Breast epithelium (tissue), 4 donors: ENCODE data around the gene NR4A3. TPM values are rescaled to one million over a fixed set of nuclear protein-coding genes. Genes with fewer than 3 reads are reported as not detected.

ENCODE experiments used
- DNase-seq, 2 donors: peaks; one replicate each; pipeline ENCODE4 v3.0.0-alpha.2; 2019; ENCODE audit warnings: low spot score in 2 of 2
- H3K27ac ChIP-seq, 2 donors: fragments of 200-600 bp; sonication (generic) in 1 of 2; one replicate each; pipeline ENCODE4 v1.5.1; 2016 to 2019; ENCODE audit warnings: mild to moderate bottlenecking in 1 of 2
- H3K27me3 ChIP-seq, 2 donors: fragments of 200-600 bp; sonication (generic) in 1 of 2; one replicate each; pipeline versions ENCODE4 v1.5.1 to v1.6.0; 2017 to 2019; ENCODE audit warnings: control low read depth in 1 of 2, mild to moderate bottlenecking in 1 of 2
- H3K36me3 ChIP-seq: fragments of 200-600 bp; one replicate; pipeline ENCODE4 v1.5.1; 2019
- H3K4me1 ChIP-seq, 2 donors: fragments of 200-600 bp; sonication (generic); one replicate each; pipeline ENCODE4 v1.5.1; 2016 to 2019; ENCODE audit warnings: control low read depth in 1 of 2
- H3K4me3 ChIP-seq, 3 donors: fragments of 200-600 bp; sonication (generic); 1 replicate in 2 of 3; 2 replicates in 1 of 3; pipeline ENCODE4 v1.5.1; 2016 to 2019; ENCODE audit warnings: mild to moderate bottlenecking in 3 of 3, moderate library complexity in 2 of 3
- H3K9me3 ChIP-seq, 2 donors: fragments of 200-600 bp; sonication (generic) in 1 of 2; one replicate each; pipeline ENCODE4 v1.5.1; 2016 to 2019; ENCODE audit warnings: control low read depth in 1 of 2
- CTCF ChIP-seq, 3 donors: fragments of 450-650 bp; IDR thresholded peaks; one replicate each; pipeline ENCODE4 v1.5.1; 2016 to 2017; ENCODE audit warnings: antibody characterized with exemption in 3 of 3, mild to moderate bottlenecking in 3 of 3, moderate library complexity in 3 of 3
- POLR2A ChIP-seq: fragments of 450-650 bp; IDR thresholded peaks from one replicate; pipeline ENCODE4 v1.6.1; 2016; ENCODE audit warnings: antibody characterized with exemption, mild to moderate bottlenecking, moderate library complexity
- POLR2AphosphoS5 ChIP-seq, 3 donors: sonication (generic); formaldehyde crosslinking; IDR thresholded peaks; one replicate each; pipeline ENCODE4 v1.6.1; 2017; ENCODE audit warnings: antibody characterized with exemption in 3 of 3
- intact Hi-C: fragments of 100-400 bp; cut with DNase I; formaldehyde crosslinking; loops from one replicate; pipeline ENCODE4 v1.15.1; 2023; ENCODE audit warnings: low total_unique reads
- total RNA-seq, 3 donors: library from RNA; depleted of rRNA; stranded (reverse); fragments of >200 nt; gene quantifications; one replicate each; pipeline ENCODE4 v1.1.0, GENCODE V29; 2016

Gene NR4A3
- total RNA-seq, 3 donors from 2014 or later: 1.3 to 34.1 (median 4.9) TPM

- Histone ChIP-seq H3K27ac (no peak overlapping the region), H3K4me1 (no peaks in the 10 kb centered on the region), H3K27me3 (no peaks in the 10 kb centered on the region), H3K4me3 (no peak overlapping the region), H3K36me3 (no peaks in the 10 kb centered on the region), H3K9me3 (no peaks in the 10 kb centered on the region)
- no peak for TF ChIP-seq POLR2AphosphoS5 (IDR thresholded peaks at IDR 0.05)
- no peak for TF ChIP-seq POLR2A
- TF ChIP-seq CTCF (IDR thresholded peaks at IDR 0.05): no peak
- intact Hi-C loops: no loop called here
- DNase-seq: no peak
These were observed 13.5 kb downstream of the NR4A3 start for GRCh38 chr9:99835142-99835541.

- H3K27ac ChIP-seq: no peak overlapping the region
- no peak for DNase-seq
- no peaks in the 10 kb centered on the region for H3K36me3 ChIP-seq
- H3K27me3 ChIP-seq: no peaks in the 10 kb centered on the region
- no peaks in the 10 kb centered on the region for H3K4me1 ChIP-seq
- no peaks in the 10 kb centered on the region for H3K9me3 ChIP-seq
- intact Hi-C loops: no loop called here
- no peak overlapping the region for H3K4me3 ChIP-seq
- TF ChIP-seq POLR2AphosphoS5 (IDR thresholded peaks at IDR 0.05): no peak
- no peak for TF ChIP-seq POLR2A
- no peak for TF ChIP-seq CTCF (IDR thresholded peaks at IDR 0.05)
These were observed 13.9 kb downstream of the NR4A3 start for GRCh38 chr9:99835581-99835980.

- H3K4me1 ChIP-seq: no peaks in the 10 kb centered on the region
These were observed 18.4 kb downstream of the NR4A3 start for GRCh38 chr9:99840072-99840471.

GRCh38 chr9:99845063-99845462 lies 23.4 kb downstream of the NR4A3 start:
- intact Hi-C loops: no loop called here
- no peak overlapping the region for H3K27ac ChIP-seq
- no peak for DNase-seq
- no peaks in the 10 kb centered on the region for H3K9me3 ChIP-seq
- no peaks in the 10 kb centered on the region for H3K36me3 ChIP-seq
- H3K4me1 ChIP-seq: no peaks in the 10 kb centered on the region
- H3K27me3 ChIP-seq: no peaks in the 10 kb centered on the region
- no peak for TF ChIP-seq POLR2A
- TF ChIP-seq CTCF (IDR thresholded peaks at IDR 0.05): no peak
- TF ChIP-seq POLR2AphosphoS5 (IDR thresholded peaks at IDR 0.05): no peak
- no peak overlapping the region for H3K4me3 ChIP-seq

More at GRCh38 chr9:99840072-99840471, 18.4 kb downstream of the NR4A3 start:
- TF ChIP-seq POLR2AphosphoS5 (IDR thresholded peaks at IDR 0.05): no peak
- TF ChIP-seq POLR2A: no peak
- TF ChIP-seq CTCF (IDR thresholded peaks at IDR 0.05): no peak
- Histone ChIP-seq H3K4me3 (no peak overlapping the region), H3K36me3 (no peaks in the 10 kb centered on the region), H3K27me3 (no peaks in the 10 kb centered on the region), H3K9me3 (no peaks in the 10 kb centered on the region), H3K27ac (no peak overlapping the region)
- intact Hi-C loops: no loop called here
- no peak for DNase-seq

- H3K36me3 ChIP-seq: no peaks in the 10 kb centered on the region
- TF ChIP-seq POLR2AphosphoS5 (IDR thresholded peaks at IDR 0.05) (no peak), CTCF (IDR thresholded peaks at IDR 0.05) (no peak), POLR2A (no peak)
- DNase-seq: no peak
- no peaks in the 10 kb centered on the region for H3K27me3 ChIP-seq
- intact Hi-C loops: no loop called here
- no peaks in the 10 kb centered on the region for H3K4me1 ChIP-seq
- no peak overlapping the region for H3K4me3 ChIP-seq
- no peaks in the 10 kb centered on the region for H3K9me3 ChIP-seq
- H3K27ac ChIP-seq: no peak overlapping the region
These were observed 26.8 kb downstream of the NR4A3 start for GRCh38 chr9:99848447-99848846.
